Retinal pigment epithelial cell (primary cell): Measurements from ENCODE around the gene KIDINS220.

ENCODE experiments used
- DNase-seq: peaks from one replicate; pipeline ENCODE4 v3.0.0-alpha.2; 2010; ENCODE audit warnings: low read depth
- H3K4me3 ChIP-seq: 2 replicates; pipeline ENCODE4 v1.5.1; 2011; ENCODE audit warnings: mild to moderate bottlenecking, low read length, control low read depth, moderate library complexity
- TF ChIP-seq, protein P1 (sequence below): conservative IDR thresholded peaks from 2 replicates; pipeline ENCODE4 v1.5.1; 2011; ENCODE audit warnings: low read depth, low read length, control low read depth, inconsistent platforms

The KIDINS220 gene

GRCh38 chr2:8831516-8831915, 5.9 kb downstream of the KIDINS220 start:
- DNase-seq, result no peak
- no peak overlapping the region for H3K4me3 ChIP-seq
- TF ChIP-seq, protein P1, sequence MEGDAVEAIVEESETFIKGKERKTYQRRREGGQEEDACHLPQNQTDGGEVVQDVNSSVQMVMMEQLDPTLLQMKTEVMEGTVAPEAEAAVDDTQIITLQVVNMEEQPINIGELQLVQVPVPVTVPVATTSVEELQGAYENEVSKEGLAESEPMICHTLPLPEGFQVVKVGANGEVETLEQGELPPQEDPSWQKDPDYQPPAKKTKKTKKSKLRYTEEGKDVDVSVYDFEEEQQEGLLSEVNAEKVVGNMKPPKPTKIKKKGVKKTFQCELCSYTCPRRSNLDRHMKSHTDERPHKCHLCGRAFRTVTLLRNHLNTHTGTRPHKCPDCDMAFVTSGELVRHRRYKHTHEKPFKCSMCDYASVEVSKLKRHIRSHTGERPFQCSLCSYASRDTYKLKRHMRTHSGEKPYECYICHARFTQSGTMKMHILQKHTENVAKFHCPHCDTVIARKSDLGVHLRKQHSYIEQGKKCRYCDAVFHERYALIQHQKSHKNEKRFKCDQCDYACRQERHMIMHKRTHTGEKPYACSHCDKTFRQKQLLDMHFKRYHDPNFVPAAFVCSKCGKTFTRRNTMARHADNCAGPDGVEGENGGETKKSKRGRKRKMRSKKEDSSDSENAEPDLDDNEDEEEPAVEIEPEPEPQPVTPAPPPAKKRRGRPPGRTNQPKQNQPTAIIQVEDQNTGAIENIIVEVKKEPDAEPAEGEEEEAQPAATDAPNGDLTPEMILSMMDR, result no peak

- H3K4me3 ChIP-seq, result no peak overlapping the region
- TF ChIP-seq, protein P1, result no peak
- no peak for DNase-seq
Observed at GRCh38 chr2:8827729-8828128, 9.7 kb downstream of the KIDINS220 start.

GRCh38 chr2:8822218-8822617, 15.2 kb downstream of the KIDINS220 start:
- DNase-seq, result no peak

DNA sequence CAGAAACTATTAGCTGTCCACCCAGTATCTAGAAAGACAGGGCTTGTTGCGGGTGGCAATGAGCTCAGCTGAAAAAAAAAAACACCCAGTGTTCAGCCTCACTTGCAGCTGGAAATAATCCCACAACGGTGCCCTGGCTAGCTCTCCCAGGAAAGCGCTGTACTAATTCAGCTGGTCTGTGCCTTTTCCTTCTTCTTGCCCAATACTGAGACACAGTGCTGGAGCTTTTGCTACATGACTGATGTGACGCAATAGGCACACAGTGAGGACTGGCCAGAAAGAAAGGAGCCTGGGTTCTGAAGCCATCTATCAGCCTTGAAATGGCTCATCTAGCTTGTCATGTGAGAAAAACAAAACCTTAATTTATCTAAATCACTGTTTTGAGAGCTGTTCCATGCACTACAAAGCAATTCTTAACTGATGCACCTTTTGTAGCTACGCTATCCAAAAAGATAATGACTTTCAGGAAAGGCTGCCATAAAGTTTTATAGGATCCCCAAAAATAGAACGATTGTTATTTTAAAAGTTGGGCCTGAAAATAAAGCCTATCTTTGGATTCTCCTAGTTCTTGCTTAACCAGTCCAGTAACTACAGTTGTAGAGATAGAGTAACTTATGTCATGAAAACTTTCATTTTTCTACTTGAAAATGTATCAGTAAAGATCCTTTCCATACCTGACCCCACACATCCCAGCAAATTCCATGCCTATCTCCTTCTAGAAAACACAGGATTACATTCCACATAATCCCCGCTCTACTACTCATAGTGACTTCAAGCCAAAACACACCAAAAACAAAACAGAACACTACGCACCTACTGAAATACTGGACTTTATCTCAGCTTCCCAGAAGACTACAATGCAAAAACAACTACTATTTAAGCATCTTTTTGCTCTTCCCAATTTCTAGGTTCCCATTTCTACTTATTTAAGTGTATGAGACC, 15.9 kb downstream of the KIDINS220 start:
- no peak for DNase-seq
- TF ChIP-seq, protein P1, result no peak
- no peak overlapping the region for H3K4me3 ChIP-seq

More at GRCh38 chr2:8822218-8822617, 15.2 kb downstream of the KIDINS220 start:
- no peak overlapping the region for H3K4me3 ChIP-seq
- TF ChIP-seq, protein P1, result no peak

DNA sequence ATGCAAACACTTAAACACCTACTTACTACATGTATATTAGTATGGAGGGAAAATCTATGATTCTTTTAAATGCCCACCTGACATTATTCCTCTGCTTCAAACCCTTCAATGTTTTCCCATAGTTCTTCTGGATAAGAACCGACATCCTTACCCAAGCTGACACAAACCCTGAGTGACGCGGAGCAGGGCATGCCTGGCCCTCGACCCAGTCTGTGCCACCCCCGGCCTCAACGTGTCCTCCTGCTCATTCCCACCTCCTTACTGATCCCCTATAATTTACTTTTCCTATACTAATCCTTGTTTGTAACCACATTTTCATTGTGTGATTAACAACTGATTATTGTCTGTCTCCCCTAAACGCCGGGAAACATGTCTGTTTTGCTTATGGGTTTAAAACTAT, 17.5 kb downstream of the KIDINS220 start:
- no peak overlapping the region for H3K4me3 ChIP-seq
- no peak for DNase-seq
- TF ChIP-seq, protein P1, result no peak

DNA sequence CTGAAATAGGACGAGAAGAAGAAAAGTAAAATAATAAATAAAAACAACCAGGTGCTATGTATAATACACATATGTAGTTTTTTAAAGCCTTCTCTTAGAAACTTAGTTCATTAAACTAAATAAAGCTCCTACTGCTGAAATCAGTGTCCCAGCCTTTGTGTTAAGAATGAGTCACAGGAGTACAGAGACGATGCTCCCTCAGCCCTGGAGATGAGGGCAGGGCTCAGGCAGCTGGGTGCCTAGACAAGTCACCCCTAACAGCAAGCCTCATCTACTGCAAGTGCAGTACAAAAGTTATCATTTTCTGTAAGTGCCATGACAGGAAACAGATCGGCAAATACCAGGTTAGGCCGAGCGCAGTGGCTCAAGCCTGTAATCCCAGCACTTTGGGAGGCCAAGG, 18.2 kb downstream of the KIDINS220 start:
- H3K4me3 ChIP-seq, result no peak overlapping the region
- TF ChIP-seq, protein P1, result no peak
- no peak for DNase-seq

DNA sequence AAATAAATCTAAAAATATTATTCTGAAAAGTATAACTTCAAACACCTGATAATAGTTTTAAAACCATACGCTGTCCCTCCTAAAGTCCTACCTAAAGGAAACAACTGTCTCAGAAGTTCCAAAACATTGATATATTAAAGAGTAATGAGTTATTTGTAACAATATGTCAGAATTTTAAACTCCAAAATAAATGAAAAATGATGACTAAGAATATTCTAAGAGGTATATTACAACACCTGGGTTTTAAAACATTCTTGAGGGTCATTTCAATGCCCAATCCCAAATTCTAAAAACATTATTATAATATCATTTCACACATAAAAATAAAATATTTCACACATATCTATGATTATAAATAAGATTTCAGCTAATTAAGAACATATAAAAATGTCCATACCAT, 20.2 kb downstream of the KIDINS220 start:
- TF ChIP-seq, protein P1, result no peak
- no peak for DNase-seq
- H3K4me3 ChIP-seq, result no peak overlapping the region
